ENCODE measurements around the gene NDUFA6. TPM values are rescaled to one million over a fixed set of nuclear protein-coding genes. Genes with fewer than 3 reads are reported as not detected.
A peak's percentile ranks its signal among the peaks of the same experiment; 100 is the strongest.
"Not testable (repeated sequence)": the region's sequence is repeated elsewhere in the genome, so short reads cannot be mapped to it uniquely, and the experiment has no call there.

The NDUFA6 gene
- total RNA-seq, 1 experiment from 2014 or later, result 84.9 TPM

- no peaks in the 10 kb centered on the region for H3K9me2 ChIP-seq (ENCODE audit: insufficient read depth)
- H3K4me2 ChIP-seq, result no peak overlapping the region
- H3K9me3 ChIP-seq (ENCODE audit: insufficient read depth, low read depth), result no peaks in the 10 kb centered on the region; the same call in 1 of the 2 replicates
- H2AFZ ChIP-seq, result no peak overlapping the region
- H3K79me2 ChIP-seq (ENCODE audit: low read depth), result no peaks in the 10 kb centered on the region
- peaks cover 16% of the 10 kb centered on the region for H3K4me1 ChIP-seq (replicated peaks; ENCODE audit: insufficient read depth)
- TF ChIP-seq, protein P1, sequence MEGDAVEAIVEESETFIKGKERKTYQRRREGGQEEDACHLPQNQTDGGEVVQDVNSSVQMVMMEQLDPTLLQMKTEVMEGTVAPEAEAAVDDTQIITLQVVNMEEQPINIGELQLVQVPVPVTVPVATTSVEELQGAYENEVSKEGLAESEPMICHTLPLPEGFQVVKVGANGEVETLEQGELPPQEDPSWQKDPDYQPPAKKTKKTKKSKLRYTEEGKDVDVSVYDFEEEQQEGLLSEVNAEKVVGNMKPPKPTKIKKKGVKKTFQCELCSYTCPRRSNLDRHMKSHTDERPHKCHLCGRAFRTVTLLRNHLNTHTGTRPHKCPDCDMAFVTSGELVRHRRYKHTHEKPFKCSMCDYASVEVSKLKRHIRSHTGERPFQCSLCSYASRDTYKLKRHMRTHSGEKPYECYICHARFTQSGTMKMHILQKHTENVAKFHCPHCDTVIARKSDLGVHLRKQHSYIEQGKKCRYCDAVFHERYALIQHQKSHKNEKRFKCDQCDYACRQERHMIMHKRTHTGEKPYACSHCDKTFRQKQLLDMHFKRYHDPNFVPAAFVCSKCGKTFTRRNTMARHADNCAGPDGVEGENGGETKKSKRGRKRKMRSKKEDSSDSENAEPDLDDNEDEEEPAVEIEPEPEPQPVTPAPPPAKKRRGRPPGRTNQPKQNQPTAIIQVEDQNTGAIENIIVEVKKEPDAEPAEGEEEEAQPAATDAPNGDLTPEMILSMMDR (conservative IDR thresholded peaks at IDR 0.05), result no peak
- TF ChIP-seq EZH2 (IDR thresholded peaks at IDR 0.05; ENCODE audit: low read depth), result no peak
- H3K27me3 ChIP-seq (ENCODE audit: insufficient read depth, low read depth), result no peaks in the 10 kb centered on the region
- no peak for DNase-seq
- H4K20me1 ChIP-seq (ENCODE audit: insufficient read depth), result no peaks in the 10 kb centered on the region
- ChIA-PET POLR2A (ENCODE audit: unreplicated experiment) (no interaction called here), CTCF (no interaction called here)
- intact Hi-C loops (cut with micrococcal nuclease; ENCODE audit: unreplicated experiment), result loop anchor here (10.0 kb wide), 1 partner anchor 128 kb away; the partner anchor contains the start of gene CENPM
- no peaks in the 10 kb centered on the region for H3K36me3 ChIP-seq (ENCODE audit: low read depth)
- no peak overlapping the region for H3K27ac ChIP-seq
- no TSS peak for BruUV-seq (replicated peaks)
- H3K4me3 ChIP-seq, result no peak overlapping the region
- H3F3A ChIP-seq (ENCODE audit: insufficient read depth, low read depth), result peaks cover 10% of the 10 kb centered on the region; the same call in 1 of the 2 replicates
Measured at GRCh38 chr22:42072606-42073330, 17.8 kb downstream of the NDUFA6 start.

GRCh38 chr22:42071508-42071907 lies 19.1 kb downstream of the NDUFA6 start:
- DNase-seq; H3K9me2 ChIP-seq (ENCODE audit: insufficient read depth); BruUV-seq (replicated peaks); H3K36me3 ChIP-seq (ENCODE audit: low read depth); H3K79me2 ChIP-seq (ENCODE audit: low read depth); H3F3A ChIP-seq (ENCODE audit: insufficient read depth, low read depth); H3K9me3 ChIP-seq (ENCODE audit: insufficient read depth, low read depth); H3K27me3 ChIP-seq (ENCODE audit: insufficient read depth, low read depth); CTCF ChIA-PET; H4K20me1 ChIP-seq (ENCODE audit: insufficient read depth): not testable (repeated sequence)
- peak overlapping the region; percentile 83 for H3K4me2 ChIP-seq
- peak overlapping the region; percentile 42; the same call in 1 of the 2 replicates for H3K27ac ChIP-seq
- peak overlapping the region; percentile 59; the same call in 1 of the 2 replicates for H3K4me3 ChIP-seq
- POLR2A ChIA-PET (ENCODE audit: unreplicated experiment), result interaction anchor here (0.5 to 0.6 kb wide), 2 partner anchors 125 to 360 kb away, joined by 3 to 4 read pairs; no protein-coding TSS in a partner anchor
- peak overlapping the region; percentile 86 for H2AFZ ChIP-seq
- peaks cover 16% of the 10 kb centered on the region for H3K4me1 ChIP-seq (replicated peaks; ENCODE audit: insufficient read depth)
- intact Hi-C loops (cut with micrococcal nuclease; ENCODE audit: unreplicated experiment), result loop anchor here (2.0 to 10.0 kb wide), 2 partner anchors 73 to 127 kb away; partner anchors contain the start of genes CENPM and WBP2NL

GRCh38 chr22:42070517-42071422 lies 19.8 kb downstream of the NDUFA6 start, which contains the start of gene NAGA:
Gene NAGA, minus strand, starts transcription at chr22:42070812. Its CDS starts 515 bp downstream, at chr22:42070297.
- Histone ChIP-seq H3K4me1 (replicated peaks; ENCODE audit: insufficient read depth) (peaks cover 16% of the 10 kb centered on the region), H3K9me3 (ENCODE audit: insufficient read depth, low read depth) (no peaks in the 10 kb centered on the region; the same call in 1 of the 2 replicates), H4K20me1 (ENCODE audit: insufficient read depth) (no peaks in the 10 kb centered on the region), H3K9me2 (ENCODE audit: insufficient read depth) (no peaks in the 10 kb centered on the region), H3K4me3 (peak within 1 kb of the TSS; percentile 59), H3K79me2 (ENCODE audit: low read depth) (no peaks in the 10 kb centered on the region), H3K36me3 (ENCODE audit: low read depth) (no peaks in the 10 kb centered on the region), H2AFZ (peak within 1 kb of the TSS; percentile 86), H3K27ac (peak within 1 kb of the TSS; percentile 42), H3K4me2 (peak within 1 kb of the TSS; percentile 83), H3K27me3 (ENCODE audit: insufficient read depth, low read depth) (no peaks in the 10 kb centered on the region), H3F3A (ENCODE audit: insufficient read depth, low read depth) (peaks cover 10% of the 10 kb centered on the region; the same call in 1 of the 2 replicates)
- ChIA-PET CTCF (no interaction called here), POLR2A (ENCODE audit: unreplicated experiment) (no interaction called here)
- TSS peak; percentile 45 for BruUV-seq (replicated peaks)
- TF ChIP-seq, protein P1 (conservative IDR thresholded peaks at IDR 0.05), result no peak
- no peak for TF ChIP-seq EZH2 (IDR thresholded peaks at IDR 0.05; ENCODE audit: low read depth)
- intact Hi-C loops (cut with micrococcal nuclease; ENCODE audit: unreplicated experiment), result loop anchor here (1.0 to 10.0 kb wide), 3 partner anchors 9 to 126 kb away; partner anchors contain the start of genes CENPM, SMDT1 and WBP2NL
- DNase-seq, result peak; percentile 94 to 96
